Suprapubic skin (tissue), 3 donors: ENCODE measurements around the gene ARHGEF39.

Experiments
- EP300 ChIP-seq: sonication (generic); formaldehyde crosslinking; IDR thresholded peaks from one replicate; pipeline ENCODE4 v1.6.1; 2017; ENCODE audit warnings: antibody characterized with exemption
- POLR2A ChIP-seq, 2 donors: fragments of 450-650 bp; IDR thresholded peaks; one replicate each; pipeline ENCODE4 v1.6.1; 2017; ENCODE audit warnings: antibody characterized with exemption in 2 of 2, mild to moderate bottlenecking in 2 of 2, moderate library complexity in 2 of 2
- TF ChIP-seq, protein P1 (sequence below), 2 donors: fragments of 200-600 bp in 1 of 2; fragments of 450-650 bp in 1 of 2; sonication (generic) in 1 of 2; IDR thresholded peaks; one replicate each; pipeline ENCODE4 v1.5.1; 2016 to 2019; ENCODE audit warnings: antibody characterized with exemption in 2 of 2, mild to moderate bottlenecking in 1 of 2, moderate library complexity in 1 of 2

DNA sequence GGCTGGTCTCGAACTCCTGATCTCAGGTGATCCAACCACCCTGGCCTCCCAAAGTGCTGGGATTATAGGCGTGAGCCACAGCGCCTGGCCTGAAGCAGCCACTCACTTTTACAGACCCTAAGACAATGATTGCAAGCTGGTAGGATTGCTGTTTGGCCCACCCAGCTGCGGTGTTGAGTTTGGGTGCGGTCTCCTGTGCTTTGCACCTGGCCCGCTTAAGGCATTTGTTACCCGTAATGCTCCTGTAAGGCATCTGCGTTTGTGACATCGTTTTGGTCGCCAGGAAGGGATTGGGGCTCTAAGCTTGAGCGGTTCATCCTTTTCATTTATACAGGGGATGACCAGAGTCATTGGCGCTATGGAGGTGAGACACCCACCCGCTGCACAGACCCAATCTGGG, 10.2 kb upstream of the ARHGEF39 start:
- TF ChIP-seq, protein P1, sequence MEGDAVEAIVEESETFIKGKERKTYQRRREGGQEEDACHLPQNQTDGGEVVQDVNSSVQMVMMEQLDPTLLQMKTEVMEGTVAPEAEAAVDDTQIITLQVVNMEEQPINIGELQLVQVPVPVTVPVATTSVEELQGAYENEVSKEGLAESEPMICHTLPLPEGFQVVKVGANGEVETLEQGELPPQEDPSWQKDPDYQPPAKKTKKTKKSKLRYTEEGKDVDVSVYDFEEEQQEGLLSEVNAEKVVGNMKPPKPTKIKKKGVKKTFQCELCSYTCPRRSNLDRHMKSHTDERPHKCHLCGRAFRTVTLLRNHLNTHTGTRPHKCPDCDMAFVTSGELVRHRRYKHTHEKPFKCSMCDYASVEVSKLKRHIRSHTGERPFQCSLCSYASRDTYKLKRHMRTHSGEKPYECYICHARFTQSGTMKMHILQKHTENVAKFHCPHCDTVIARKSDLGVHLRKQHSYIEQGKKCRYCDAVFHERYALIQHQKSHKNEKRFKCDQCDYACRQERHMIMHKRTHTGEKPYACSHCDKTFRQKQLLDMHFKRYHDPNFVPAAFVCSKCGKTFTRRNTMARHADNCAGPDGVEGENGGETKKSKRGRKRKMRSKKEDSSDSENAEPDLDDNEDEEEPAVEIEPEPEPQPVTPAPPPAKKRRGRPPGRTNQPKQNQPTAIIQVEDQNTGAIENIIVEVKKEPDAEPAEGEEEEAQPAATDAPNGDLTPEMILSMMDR (IDR thresholded peaks at IDR 0.05): no peak
- no peak for TF ChIP-seq POLR2A (IDR thresholded peaks at IDR 0.05)
- TF ChIP-seq EP300: no peak
